Naive thymus-derived CD4-positive, alpha-beta T cell (primary cell): ENCODE measurements around the gene SLC4A4. TPM values are rescaled to one million over a fixed set of nuclear protein-coding genes. Genes with fewer than 3 reads are reported as not detected.

Experiments
- ATAC-seq: fragments of 150-1000 bp; cut with Tn5 transposase; 2 replicates; pipeline ENCODE4 v1.10.0; 2021; ENCODE audit warnings: mild to moderate bottlenecking, moderate library complexity
- CTCF ChIA-PET: fragments of 350-600 bp; sonication (Branson Sonifier 250); formaldehyde crosslinking; loops from one replicate; lab custom pipeline; 2021; ENCODE audit warnings: antibody characterized with exemption; lab: Charles Lee
- POLR2A ChIA-PET: fragments of 350-600 bp; sonication (Branson Sonifier 250); formaldehyde crosslinking; loops from one replicate; lab custom pipeline; 2021; ENCODE audit warnings: antibody characterized with exemption, inconsistent platforms; lab: Charles Lee
- DNase-seq, 9 donors: peaks; one replicate each; pipeline versions ENCODE4 v3.0.0 to v3.0.0-alpha.2; 2020 to 2022; ENCODE audit warnings: mixed read lengths in 1 of 9
- H3K27ac ChIP-seq: one replicate; pipeline ENCODE4 v1.7.0; 2013; ENCODE audit warnings: mild to moderate bottlenecking, low read depth, low read length, moderate library complexity
- H3K27me3 ChIP-seq, 2 donors: one replicate each; pipeline ENCODE4 v1.7.0; 2013; ENCODE audit warnings: low read length in 2 of 2, mild to moderate bottlenecking in 2 of 2, moderate library complexity in 2 of 2; ENCODE audit not compliant: control insufficient read depth in 2 of 2, insufficient read depth in 2 of 2
- H3K36me3 ChIP-seq, 3 experiments: 1 replicate in 2 of 3; 2 replicates in 1 of 3; pipeline ENCODE4 v1.7.0; 2013; ENCODE audit warnings: low read length in 3 of 3, mild to moderate bottlenecking in 3 of 3, moderate library complexity in 1 of 3; ENCODE audit not compliant: insufficient read depth in 3 of 3, control insufficient read depth in 2 of 3
- H3K4me1 ChIP-seq, 2 donors: one replicate each; pipeline ENCODE4 v1.7.0; 2013; ENCODE audit warnings: low read length in 2 of 2, mild to moderate bottlenecking in 2 of 2, moderate library complexity in 1 of 2; ENCODE audit not compliant: control insufficient read depth in 2 of 2, insufficient read depth in 2 of 2
- H3K4me3 ChIP-seq: 2 replicates; pipeline ENCODE4 v1.7.0; 2013; ENCODE audit warnings: mild to moderate bottlenecking, low read length
- H3K9me3 ChIP-seq, 3 experiments: 1 replicate in 2 of 3; 2 replicates in 1 of 3; pipeline ENCODE4 v1.7.0; 2013; ENCODE audit warnings: low read length in 3 of 3; ENCODE audit not compliant: control insufficient read depth in 2 of 3
- H3K27ac Mint-ChIP-seq, 9 donors: one replicate each; pipeline ENCODE4 v1.8.0; 2020 to 2022; ENCODE audit warnings: mixed read lengths in 9 of 9, mild to moderate bottlenecking in 8 of 9, moderate library complexity in 5 of 9, inconsistent platforms in 2 of 9
- H3K27me3 Mint-ChIP-seq, 5 donors: one replicate each; pipeline ENCODE4 v1.8.0; 2021 to 2022; ENCODE audit warnings: mixed read lengths in 5 of 5, mild to moderate bottlenecking in 1 of 5
- H3K36me3 Mint-ChIP-seq, 5 donors: one replicate each; pipeline ENCODE4 v1.8.0; 2020 to 2022; ENCODE audit warnings: mixed read lengths in 5 of 5, mild to moderate bottlenecking in 3 of 5, inconsistent platforms in 1 of 5
- H3K4me1 Mint-ChIP-seq, 7 donors: one replicate each; pipeline ENCODE4 v1.8.0; 2020 to 2022; ENCODE audit warnings: mixed read lengths in 7 of 7, mild to moderate bottlenecking in 3 of 7, inconsistent platforms in 1 of 7
- H3K4me3 Mint-ChIP-seq, 10 donors: one replicate each; pipeline ENCODE4 v1.8.0; 2020 to 2022; ENCODE audit warnings: mild to moderate bottlenecking in 10 of 10, mixed read lengths in 10 of 10, moderate library complexity in 6 of 10, inconsistent platforms in 2 of 10
- H3K9me3 Mint-ChIP-seq, 11 donors: one replicate each; pipeline ENCODE4 v1.8.0; 2020 to 2022; ENCODE audit warnings: mixed read lengths in 11 of 11, mild to moderate bottlenecking in 4 of 11, inconsistent platforms in 1 of 11, moderate library complexity in 1 of 11
- intact Hi-C, 2 donors: fragments of 100-400 bp; cut with micrococcal nuclease; formaldehyde crosslinking; loops; one replicate each; pipeline ENCODE4 v1.15.1; 2023
- polyA plus RNA-seq, 2 donors: library from polyadenylated mRNA; unstranded; fragments of 300-500 nt; fragmentation: Illumina TruSeq; gene quantifications; one replicate each; pipeline ENCODE4 v1.2.3, GENCODE V29; 2021
- total RNA-seq, 6 experiments: library from RNA in 5 of 6; stranded (reverse) in 5 of 6; gene quantifications; 1 replicate in 5 of 6; 2 replicates in 1 of 6; pipeline ENCODE4 v1.2.3 and lab custom pipeline; 2021 to 2026

SLC4A4 gene
- total and polyA plus RNA-seq, 7 experiments from 2014 or later: 0.36 to 2.7 (median 1.2) TPM; not detected in 4

GRCh38 chr4:71472946-71473345, 134.1 kb downstream of the SLC4A4 start:
- ChIA-PET CTCF (no interaction called here), POLR2A (no interaction called here)
- ATAC-seq (no peak), DNase-seq (no peak)
- no peaks in the 10 kb centered on the region for H3K27me3 ChIP-seq
- Mint-ChIP-seq H3K9me3 (no peaks in the 10 kb centered on the region), H3K4me1 (no peaks in the 10 kb centered on the region), H3K27me3 (peaks cover 0 to 12% (median 0%) of the 10 kb centered on the region in 5 donors), H3K4me3 (no peak overlapping the region), H3K36me3 (no peaks in the 10 kb centered on the region), H3K27ac (no peak overlapping the region)
- no peaks in the 10 kb centered on the region for H3K9me3 ChIP-seq
- intact Hi-C loops: no loop called here
- H3K4me3 ChIP-seq: no peak overlapping the region
- no peaks in the 10 kb centered on the region for H3K4me1 ChIP-seq
- H3K27ac ChIP-seq: no peak overlapping the region
- no peaks in the 10 kb centered on the region for H3K36me3 ChIP-seq

- Mint-ChIP-seq H3K4me1 (no peaks in the 10 kb centered on the region), H3K27me3 (peaks cover 0 to 10% (median 0%) of the 10 kb centered on the region in 5 donors), H3K4me3 (no peak overlapping the region), H3K27ac (no peak overlapping the region), H3K9me3 (no peaks in the 10 kb centered on the region), H3K36me3 (no peaks in the 10 kb centered on the region)
- ATAC-seq (no peak), DNase-seq (no peak)
- Histone ChIP-seq H3K27me3 (no peaks in the 10 kb centered on the region), H3K36me3 (no peaks in the 10 kb centered on the region), H3K4me1 (no peaks in the 10 kb centered on the region), H3K27ac (no peak overlapping the region), H3K9me3 (no peaks in the 10 kb centered on the region), H3K4me3 (no peak overlapping the region)
- intact Hi-C loops: no loop called here
- ChIA-PET POLR2A (no interaction called here), CTCF (no interaction called here)
Observed at GRCh38 chr4:71473541-71474240, 134.9 kb downstream of the SLC4A4 start.

- intact Hi-C loops: no loop called here
- no peak overlapping the region for H3K27ac ChIP-seq
- Mint-ChIP-seq H3K36me3 (no peaks in the 10 kb centered on the region), H3K27ac (no peak overlapping the region), H3K4me1 (no peaks in the 10 kb centered on the region), H3K27me3 (peaks cover 0 to 7% (median 0%) of the 10 kb centered on the region in 5 donors), H3K9me3 (no peaks in the 10 kb centered on the region), H3K4me3 (no peak overlapping the region)
- no peaks in the 10 kb centered on the region for H3K9me3 ChIP-seq
- H3K36me3 ChIP-seq: no peaks in the 10 kb centered on the region
- no peaks in the 10 kb centered on the region for H3K27me3 ChIP-seq
- no peak overlapping the region for H3K4me3 ChIP-seq
- ChIA-PET POLR2A (no interaction called here), CTCF (no interaction called here)
- ATAC-seq (no peak), DNase-seq (no peak)
- H3K4me1 ChIP-seq: no peaks in the 10 kb centered on the region
Observed at GRCh38 chr4:71474731-71475130, 135.9 kb downstream of the SLC4A4 start.

GRCh38 chr4:71476240-71476639, 137.4 kb downstream of the SLC4A4 start:
- POLR2A ChIA-PET: no interaction called here
- Mint-ChIP-seq H3K36me3 (no peaks in the 10 kb centered on the region), H3K4me1 (no peaks in the 10 kb centered on the region), H3K9me3 (no peaks in the 10 kb centered on the region), H3K27me3 (no peaks in the 10 kb centered on the region), H3K27ac (no peak overlapping the region), H3K4me3 (no peak overlapping the region)
- H3K36me3 ChIP-seq: no peaks in the 10 kb centered on the region
- no peak overlapping the region for H3K27ac ChIP-seq
- H3K27me3 ChIP-seq: no peaks in the 10 kb centered on the region
- intact Hi-C loops: no loop called here
- no peaks in the 10 kb centered on the region for H3K9me3 ChIP-seq
- H3K4me3 ChIP-seq: no peak overlapping the region
- DNase-seq: no peak
- H3K4me1 ChIP-seq: no peaks in the 10 kb centered on the region
- ATAC-seq: no peak
- CTCF ChIA-PET: no interaction called here

DNA sequence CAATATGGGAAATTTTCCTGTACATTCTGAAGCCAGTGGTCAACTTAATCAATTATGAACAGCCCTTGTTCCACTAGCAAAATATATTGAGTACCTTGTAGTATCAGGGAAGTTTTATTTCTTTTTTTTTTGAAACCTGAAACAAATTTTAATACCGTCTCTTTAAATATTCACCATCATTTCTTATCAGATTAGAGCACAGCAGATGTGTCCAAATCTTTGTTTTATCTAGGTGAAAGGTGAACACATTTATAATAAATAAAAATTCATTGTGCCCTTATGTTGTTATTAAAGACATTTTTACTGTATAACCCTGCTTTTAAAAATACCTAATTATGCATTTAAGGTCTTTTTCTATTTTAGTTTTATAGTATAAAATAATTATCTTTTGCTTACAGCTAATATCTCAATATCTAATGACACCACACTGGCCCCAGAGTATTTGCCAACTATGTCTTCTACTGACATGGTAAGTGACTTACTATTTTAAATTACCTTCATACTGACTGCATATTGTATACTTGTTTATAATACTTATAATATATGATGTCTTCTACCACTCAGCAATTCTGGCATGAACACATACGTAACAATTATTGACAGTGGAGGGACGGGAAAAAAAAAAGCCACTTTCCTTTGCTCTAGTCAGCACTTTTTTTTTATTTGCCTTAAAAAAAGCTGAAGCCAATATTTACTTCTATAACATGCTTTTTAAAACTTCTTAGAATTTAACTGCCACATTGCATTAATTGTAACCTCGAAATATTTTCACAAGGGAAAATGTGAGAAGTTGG, 147.9 kb downstream of the SLC4A4 start:
- Histone ChIP-seq H3K27ac (no peak overlapping the region), H3K9me3 (no peaks in the 10 kb centered on the region), H3K4me1 (no peaks in the 10 kb centered on the region), H3K36me3 (no peaks in the 10 kb centered on the region), H3K4me3 (no peak overlapping the region), H3K27me3 (no peaks in the 10 kb centered on the region)
- ATAC-seq (no peak), DNase-seq (no peak)
- H3K27ac Mint-ChIP-seq: no peak overlapping the region
- H3K27me3 Mint-ChIP-seq: peaks cover 0 to 7% (median 0%) of the 10 kb centered on the region in 5 donors
- intact Hi-C loops: no loop called here
- ChIA-PET POLR2A (no interaction called here), CTCF (interaction anchor here (0.5 kb wide), 2 partner anchors 9 to 1060 kb away, joined by 3 read pairs; no protein-coding TSS in a partner anchor)
- no peaks in the 10 kb centered on the region for H3K9me3 Mint-ChIP-seq
- no peak overlapping the region for H3K4me3 Mint-ChIP-seq
- H3K36me3 Mint-ChIP-seq: no peaks in the 10 kb centered on the region
- H3K4me1 Mint-ChIP-seq: no peaks in the 10 kb centered on the region

- H3K36me3 Mint-ChIP-seq: no peaks in the 10 kb centered on the region
- no peaks in the 10 kb centered on the region for H3K9me3 Mint-ChIP-seq
- ChIA-PET CTCF (interaction anchor here (0.5 kb wide), 2 partner anchors 9 to 1061 kb away, joined by 3 read pairs; no protein-coding TSS in a partner anchor), POLR2A (no interaction called here)
- no peak for DNase-seq
- no peak for ATAC-seq
- no peak overlapping the region for H3K4me3 Mint-ChIP-seq
- Histone ChIP-seq H3K36me3 (no peaks in the 10 kb centered on the region), H3K9me3 (no peaks in the 10 kb centered on the region), H3K4me1 (no peaks in the 10 kb centered on the region), H3K4me3 (no peak overlapping the region), H3K27me3 (no peaks in the 10 kb centered on the region), H3K27ac (no peak overlapping the region)
- intact Hi-C loops: no loop called here
- H3K4me1 Mint-ChIP-seq: no peaks in the 10 kb centered on the region
- no peak overlapping the region for H3K27ac Mint-ChIP-seq
- peaks cover 0 to 7% (median 1%) of the 10 kb centered on the region in 5 donors for H3K27me3 Mint-ChIP-seq
Observed at GRCh38 chr4:71487344-71487920, 148.6 kb downstream of the SLC4A4 start.
